ENCODE results near the gene HECW1.

Gene HECW1

GRCh38 chr7:43295429-43295828 lies 183.0 kb downstream of the HECW1 start:
- DNase-seq (ENCODE audit: low read depth), result no peak
- no peak for TF ChIP-seq CTCF (conservative IDR thresholded peaks at IDR 0.05; ENCODE audit: control insufficient read depth, insufficient read depth, low read depth, low read length)
- H3K4me3 ChIP-seq (ENCODE audit: control insufficient read depth, low read depth, low read length), result no peak overlapping the region

GRCh38 chr7:43296306-43296705 lies 183.9 kb downstream of the HECW1 start:
- no peak for TF ChIP-seq CTCF (conservative IDR thresholded peaks at IDR 0.05; ENCODE audit: control insufficient read depth, insufficient read depth, low read depth, low read length)
- peak; percentile 5 for DNase-seq (ENCODE audit: low read depth)
- H3K4me3 ChIP-seq (ENCODE audit: control insufficient read depth, low read depth, low read length), result no peak overlapping the region

- no peak overlapping the region for H3K4me3 ChIP-seq (ENCODE audit: control insufficient read depth, low read depth, low read length)
- TF ChIP-seq CTCF (conservative IDR thresholded peaks at IDR 0.05; ENCODE audit: control insufficient read depth, insufficient read depth, low read depth, low read length), result no peak
- no peak for DNase-seq (ENCODE audit: low read depth)
Observed at GRCh38 chr7:43298617-43299016, 186.2 kb downstream of the HECW1 start.

GRCh38 chr7:43300121-43300520 lies 187.7 kb downstream of the HECW1 start:
- no peak for DNase-seq (ENCODE audit: low read depth)
- no peak for TF ChIP-seq CTCF (conservative IDR thresholded peaks at IDR 0.05; ENCODE audit: control insufficient read depth, insufficient read depth, low read depth, low read length)

GRCh38 chr7:43302211-43302711 lies 189.8 kb downstream of the HECW1 start:
- no peak for TF ChIP-seq CTCF (conservative IDR thresholded peaks at IDR 0.05; ENCODE audit: control insufficient read depth, insufficient read depth, low read depth, low read length)
- peak; percentile 60 for DNase-seq (ENCODE audit: low read depth)
- no peak overlapping the region for H3K4me3 ChIP-seq (ENCODE audit: control insufficient read depth, low read depth, low read length)

More at GRCh38 chr7:43300121-43300520, 187.7 kb downstream of the HECW1 start:
- no peak overlapping the region for H3K4me3 ChIP-seq (ENCODE audit: control insufficient read depth, low read depth, low read length)

GRCh38 chr7:43302773-43303460 lies 190.5 kb downstream of the HECW1 start:
- no peak for TF ChIP-seq CTCF (conservative IDR thresholded peaks at IDR 0.05; ENCODE audit: control insufficient read depth, insufficient read depth, low read depth, low read length)
- DNase-seq (ENCODE audit: low read depth), result no peak
- no peak overlapping the region for H3K4me3 ChIP-seq (ENCODE audit: control insufficient read depth, low read depth, low read length)

Measured in fibroblast of mammary gland (primary cell).